ENCODE data around the gene RTN4IP1. TPM values are rescaled to one million over a fixed set of nuclear protein-coding genes. Genes with fewer than 3 reads are reported as not detected.

RTN4IP1 gene
- total and polyA plus RNA-seq, 7 donors: 10.0 to 25.6 (median 11.6) TPM

DNA sequence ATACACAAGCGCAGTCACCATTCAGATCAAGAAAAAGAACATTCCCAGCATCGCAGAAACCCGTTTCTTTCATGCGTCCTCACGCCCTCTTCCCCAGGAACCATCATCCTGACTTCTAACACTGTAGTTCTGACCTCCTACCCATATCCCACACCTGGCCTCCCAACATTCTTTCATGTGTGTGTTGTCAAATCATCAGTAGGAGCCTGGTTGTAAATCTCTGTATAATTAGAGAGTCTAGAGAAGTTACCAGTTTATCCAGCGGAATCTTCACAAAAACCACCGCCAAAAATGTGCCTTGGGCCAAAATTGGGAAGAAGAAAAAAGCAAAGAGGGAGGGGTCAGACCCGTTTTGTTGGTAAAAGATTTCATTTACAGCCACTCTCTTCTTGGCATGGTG is 91.6 kb downstream of the RTN4IP1 start:
- Histone ChIP-seq H3K4me1 (no peaks in the 10 kb centered on the region), H3K27me3 (ENCODE audit: insufficient read depth in 3 of 3, low read length in 2 of 3) (peaks cover 0 to 4% (median 2%) of the 10 kb centered on the region in 3 donors), H3K36me3 (ENCODE audit: insufficient read depth in 1 of 2, low read depth in 1 of 2) (no peaks in the 10 kb centered on the region), H3K9me3 (no peaks in the 10 kb centered on the region), H3K4me3 (no peak overlapping the region), H3K27ac (no peak overlapping the region)
- TF ChIP-seq CTCF (IDR thresholded peaks at IDR 0.05): no peak
- DNase-seq (no peak), ATAC-seq (no peak)
- 76 to 81% (median 78%) methylated on average over 8 of the region's 8 CpGs for WGBS, 3 donors
- intact Hi-C loops (cut with DNase I): no loop called here

DNA sequence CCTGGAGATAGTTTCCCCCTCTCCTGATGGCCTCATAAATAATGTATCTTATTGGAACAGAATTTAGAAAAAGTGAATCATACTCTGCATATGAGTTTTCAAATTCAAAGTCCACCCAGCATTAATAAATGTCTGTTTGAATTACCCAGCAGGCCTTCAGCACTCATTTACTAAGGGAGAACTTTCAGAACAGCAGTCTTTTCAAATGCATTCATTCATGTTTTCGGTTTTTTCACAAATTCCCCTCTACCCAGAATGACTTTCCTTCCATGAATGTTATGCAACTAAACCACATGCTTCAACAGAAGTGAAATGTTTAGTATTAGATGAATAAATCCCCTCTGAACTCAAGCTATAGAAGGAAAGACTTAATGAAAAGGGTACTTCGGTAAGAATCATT is 92.4 kb downstream of the RTN4IP1 start:
- Histone ChIP-seq H3K4me3 (no peak overlapping the region), H3K27me3 (ENCODE audit: insufficient read depth in 3 of 3, low read length in 2 of 3) (peaks cover 0 to 4% (median 4%) of the 10 kb centered on the region in 3 donors), H3K9me3 (no peaks in the 10 kb centered on the region), H3K36me3 (ENCODE audit: insufficient read depth in 1 of 2, low read depth in 1 of 2) (no peaks in the 10 kb centered on the region), H3K4me1 (no peaks in the 10 kb centered on the region), H3K27ac (no peak overlapping the region)
- 78 to 85% (median 85%) methylated on average over 2 of the region's 2 CpGs for WGBS, 3 donors
- ATAC-seq: no peak
- intact Hi-C loops (cut with DNase I): no loop called here
- no peak for TF ChIP-seq CTCF (IDR thresholded peaks at IDR 0.05)
- DNase-seq: no peak

DNA sequence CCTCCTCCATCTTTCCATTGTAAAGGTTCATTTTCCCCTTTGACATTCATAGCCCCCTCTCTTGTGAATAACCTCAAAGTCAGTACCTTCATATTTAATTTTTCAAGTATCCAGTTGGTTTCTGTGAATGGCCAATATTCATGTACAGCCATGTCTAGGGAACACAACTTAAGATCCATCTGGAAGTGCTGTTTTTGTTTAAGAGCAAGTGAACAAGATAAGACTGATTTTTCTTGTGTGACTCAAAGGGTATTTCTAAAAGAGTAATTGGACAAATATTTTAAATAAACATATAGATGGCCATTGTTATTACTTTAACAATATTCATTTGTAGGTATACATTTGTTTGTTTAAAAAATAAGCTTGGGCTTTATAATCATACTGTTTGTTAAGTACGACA is 92.9 kb downstream of the RTN4IP1 start:
- intact Hi-C loops (cut with DNase I): no loop called here
- Histone ChIP-seq H3K4me3 (no peak overlapping the region), H3K9me3 (no peaks in the 10 kb centered on the region), H3K27me3 (ENCODE audit: insufficient read depth in 3 of 3, low read length in 2 of 3) (peaks cover 0 to 4% (median 4%) of the 10 kb centered on the region in 3 donors), H3K4me1 (no peaks in the 10 kb centered on the region), H3K27ac (no peak overlapping the region), H3K36me3 (ENCODE audit: insufficient read depth in 1 of 2, low read depth in 1 of 2) (no peaks in the 10 kb centered on the region)
- ATAC-seq (no peak), DNase-seq (no peak)
- 90 to 98% (median 97%) methylated on average over 1 of the region's 1 CpG for WGBS, 3 donors
- no peak for TF ChIP-seq CTCF (IDR thresholded peaks at IDR 0.05)

DNA sequence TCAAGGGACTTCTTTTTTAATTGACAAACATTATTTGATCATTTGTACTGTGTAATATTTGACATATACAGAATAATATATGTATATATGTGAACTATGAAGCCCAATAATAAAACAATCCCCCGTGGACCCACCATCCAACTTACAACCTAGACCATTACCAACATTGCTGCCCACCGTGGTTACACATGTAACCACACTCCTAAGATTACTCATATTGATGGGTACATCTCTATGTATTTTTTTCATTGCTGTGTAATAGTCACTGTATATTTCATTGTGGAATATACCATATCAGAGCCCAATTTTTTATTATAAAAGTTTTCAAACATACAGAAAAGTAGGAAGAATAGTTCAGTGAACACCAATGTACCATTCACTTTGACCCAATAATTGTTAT is 94.3 kb downstream of the RTN4IP1 start:
- H3K27me3 ChIP-seq (ENCODE audit: insufficient read depth in 3 of 3, low read length in 2 of 3): peaks cover 0 to 4% (median 4%) of the 10 kb centered on the region in 3 donors
- 90 to 94% (median 92%) methylated on average over 2 of the region's 2 CpGs for WGBS, 3 donors
- intact Hi-C loops (cut with DNase I): no loop called here

More for the DNA sequence above, 94.3 kb downstream of the RTN4IP1 start:
- Histone ChIP-seq H3K9me3 (no peaks in the 10 kb centered on the region), H3K27ac (no peak overlapping the region), H3K36me3 (ENCODE audit: insufficient read depth in 1 of 2, low read depth in 1 of 2) (no peaks in the 10 kb centered on the region), H3K4me1 (no peaks in the 10 kb centered on the region), H3K4me3 (no peak overlapping the region)
- DNase-seq: no peak
- ATAC-seq: no peak
- no peak for TF ChIP-seq CTCF (IDR thresholded peaks at IDR 0.05)

All from psoas muscle (tissue), 8 donors.